HG02588 (cell line): ENCODE measurements around the gene COBLL1.

Source experiments
- ATAC-seq: cut with Tn5 transposase; IDR thresholded peaks from one replicate; pipeline ENCODE4 v1.9.1; 2021; ENCODE audit warnings: mild to moderate bottlenecking, moderate library complexity; ENCODE audit not compliant: unreplicated experiment

COBLL1 gene

DNA sequence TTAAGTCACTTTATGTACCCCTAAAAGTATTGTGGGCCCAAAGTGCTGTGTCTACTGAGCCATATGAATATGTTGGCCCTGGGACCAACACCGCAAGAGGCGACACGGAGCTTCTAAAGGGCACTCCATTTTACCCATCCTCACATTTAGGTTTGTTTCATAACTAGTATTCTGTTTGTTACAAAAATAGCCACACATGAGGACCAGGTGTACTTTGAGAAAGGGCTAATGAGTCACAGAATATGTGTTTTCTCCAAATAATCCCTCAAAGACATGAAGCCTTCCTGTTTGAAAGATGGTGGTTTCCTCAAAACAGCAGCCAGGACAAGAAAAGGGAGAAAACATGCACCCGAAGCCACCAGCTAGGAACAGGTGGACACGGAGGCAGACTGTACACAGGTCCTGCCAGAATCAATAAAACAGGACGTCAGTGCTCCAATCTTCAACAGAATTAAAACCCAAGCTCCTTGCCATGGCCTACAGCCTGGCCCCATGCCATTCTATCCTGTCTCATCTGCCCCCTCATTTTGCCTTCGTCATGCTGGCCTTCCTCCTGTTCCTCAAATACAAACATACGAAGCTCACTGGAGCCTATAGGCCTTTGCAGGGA is 198.6 kb downstream of the COBLL1 start:
- peak; percentile 67 for ATAC-seq

GRCh38 chr2:164642268-164642667 is 199.4 kb downstream of the COBLL1 start:
- no peak for ATAC-seq
